ENCODE measurements around the gene FAF1.
"Not testable (repeated sequence)": the region's sequence is repeated elsewhere in the genome, so short reads cannot be mapped to it uniquely, and the experiment has no call there.

FAF1 gene

GRCh38 chr1:50950396-50950795 is 9.7 kb downstream of the FAF1 start:
- ChIA-PET POLR2A (no interaction called here), CTCF (interaction anchor here (0.8 to 2.0 kb wide), 7 partner anchors 9 to 241 kb away, joined by 3 to 7 read pairs (median 3); partner anchors contain the start of gene CDKN2C)
- no peak for DNase-seq (ENCODE audit: extremely low spot score)
- TF ChIP-seq CTCF (IDR thresholded peaks at IDR 0.05; ENCODE audit: control extremely low read depth, extremely low read depth, low read depth, missing control alignments): no peak

- TF ChIP-seq CTCF (IDR thresholded peaks at IDR 0.05; ENCODE audit: control extremely low read depth, extremely low read depth, low read depth, missing control alignments): no peak
- POLR2A ChIA-PET: no interaction called here
- CTCF ChIA-PET: interaction anchor here (1.0 to 2.0 kb wide), 5 partner anchors 10 to 242 kb away, joined by 3 to 7 read pairs (median 3); partner anchors contain the start of gene CDKN2C
- no peak for DNase-seq (ENCODE audit: extremely low spot score)
Measured at GRCh38 chr1:50949286-50949982, 10.6 kb downstream of the FAF1 start.

- TF ChIP-seq CTCF (IDR thresholded peaks at IDR 0.05; ENCODE audit: control extremely low read depth, extremely low read depth, low read depth, missing control alignments): no peak
- DNase-seq (ENCODE audit: extremely low spot score): no peak
- ChIA-PET POLR2A (no interaction called here), CTCF (interaction anchor here (1.1 to 5.5 kb wide), 3 partner anchors 13 to 69 kb away, joined by 3 to 21 read pairs (median 3); no protein-coding TSS in a partner anchor)
Measured at GRCh38 chr1:50942334-50942733, 17.7 kb downstream of the FAF1 start.

- TF ChIP-seq CTCF (IDR thresholded peaks at IDR 0.05; ENCODE audit: control extremely low read depth, extremely low read depth, low read depth, missing control alignments): no peak
- ChIA-PET CTCF (interaction anchor here (0.6 to 1.7 kb wide), 2 partner anchors 11 to 12 kb away, joined by 3 to 7 read pairs; no protein-coding TSS in a partner anchor), POLR2A (no interaction called here)
- DNase-seq (ENCODE audit: extremely low spot score): no peak
Measured at GRCh38 chr1:50940291-50940690, 19.8 kb downstream of the FAF1 start.

- ChIA-PET POLR2A (no interaction called here), CTCF (interaction anchor here (0.6 to 4.0 kb wide), 6 partner anchors 10 to 361 kb away, joined by 3 to 13 read pairs (median 4); no protein-coding TSS in a partner anchor)
- TF ChIP-seq CTCF (IDR thresholded peaks at IDR 0.05; ENCODE audit: control extremely low read depth, extremely low read depth, low read depth, missing control alignments): no peak
- DNase-seq (ENCODE audit: extremely low spot score): no peak
Measured at GRCh38 chr1:50936321-50936720, 23.7 kb downstream of the FAF1 start.

GRCh38 chr1:50935276-50935675 is 24.8 kb downstream of the FAF1 start:
- CTCF ChIA-PET: interaction anchor here (1.1 to 4.0 kb wide), 4 partner anchors 11 to 362 kb away, joined by 3 to 13 read pairs (median 4); no protein-coding TSS in a partner anchor
- POLR2A ChIA-PET; DNase-seq (ENCODE audit: extremely low spot score): not testable (repeated sequence)

GRCh38 chr1:50934838-50935237 is 25.2 kb downstream of the FAF1 start:
- ChIA-PET CTCF (interaction anchor here (1.1 to 4.0 kb wide), 2 partner anchors 11 to 175 kb away, joined by 3 to 13 read pairs; no protein-coding TSS in a partner anchor), POLR2A (no interaction called here)
- no peak for DNase-seq (ENCODE audit: extremely low spot score)
- no peak for TF ChIP-seq CTCF (IDR thresholded peaks at IDR 0.05; ENCODE audit: control extremely low read depth, extremely low read depth, low read depth, missing control alignments)

GRCh38 chr1:50933770-50934169 is 26.3 kb downstream of the FAF1 start:
- POLR2A ChIA-PET; DNase-seq (ENCODE audit: extremely low spot score): not testable (repeated sequence)
- CTCF ChIA-PET: interaction anchor here (4.0 kb wide), 1 partner anchor 12 kb away, joined by 13 read pairs; no protein-coding TSS in a partner anchor

GRCh38 chr1:50932043-50932442 is 28.0 kb downstream of the FAF1 start:
- POLR2A ChIA-PET: not testable (repeated sequence)

More at GRCh38 chr1:50932043-50932442, 28.0 kb downstream of the FAF1 start:
- CTCF ChIA-PET: interaction anchor here (0.9 kb wide), 1 partner anchor 257 kb away, joined by 3 read pairs; no protein-coding TSS in a partner anchor
- DNase-seq (ENCODE audit: extremely low spot score): not testable (repeated sequence)

Measured in GM10248 (cell line).